NCI-H1930 (cell line): Measurements from ENCODE around the gene MYO3B.
"Not testable (repeated sequence)": the region's sequence is repeated elsewhere in the genome, so short reads cannot be mapped to it uniquely, and the experiment has no call there.

Experiments
- DNase-seq, 2 experiments: peaks; one replicate each; lab custom pipeline; 2025; lab: John Stamatoyannopoulos, UW

The MYO3B gene

DNA sequence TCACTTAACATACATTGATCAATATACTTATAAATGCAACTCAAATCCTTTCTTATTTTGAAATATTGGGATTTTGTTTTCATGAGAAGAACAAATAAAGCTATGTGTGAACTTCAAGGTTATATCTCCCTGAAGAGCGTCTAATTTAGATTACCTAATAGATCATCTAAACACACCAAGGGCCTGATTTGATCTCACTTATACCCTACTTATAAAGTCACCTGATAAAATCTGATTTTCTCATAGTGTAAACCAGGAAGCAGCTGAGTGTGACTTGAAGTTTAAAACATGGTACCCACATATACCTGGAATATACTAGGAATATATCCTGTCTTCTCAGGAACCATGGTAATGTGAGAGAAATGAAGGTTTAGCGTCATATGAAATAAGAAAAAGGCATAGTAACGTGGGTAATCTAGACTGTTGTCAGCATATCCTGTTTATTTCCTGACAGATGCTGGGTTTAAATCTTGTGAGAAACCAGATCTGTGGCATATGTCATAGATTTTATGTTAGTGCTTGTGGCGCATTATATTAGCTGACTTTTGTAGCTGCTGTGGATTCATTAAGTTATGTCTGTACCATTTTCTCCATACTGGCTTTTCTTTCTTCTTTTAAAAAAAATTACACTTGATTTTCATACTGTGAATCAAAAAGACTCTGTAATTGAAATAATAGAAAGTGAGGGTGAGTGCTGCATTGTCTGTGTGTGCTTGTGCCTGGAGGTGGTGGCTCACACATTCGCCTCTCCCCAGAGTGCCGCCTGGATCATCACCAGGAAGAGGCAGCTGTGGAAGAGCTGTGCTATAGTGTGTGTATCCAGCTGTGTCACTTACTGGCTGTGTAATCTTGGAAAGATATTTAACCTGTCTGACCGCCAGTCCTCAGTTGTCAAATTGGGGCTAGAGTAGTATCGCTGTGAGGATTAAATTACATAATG is 164.0 kb downstream of the MYO3B start:
- peak; percentile 47 to 61 for DNase-seq

DNA sequence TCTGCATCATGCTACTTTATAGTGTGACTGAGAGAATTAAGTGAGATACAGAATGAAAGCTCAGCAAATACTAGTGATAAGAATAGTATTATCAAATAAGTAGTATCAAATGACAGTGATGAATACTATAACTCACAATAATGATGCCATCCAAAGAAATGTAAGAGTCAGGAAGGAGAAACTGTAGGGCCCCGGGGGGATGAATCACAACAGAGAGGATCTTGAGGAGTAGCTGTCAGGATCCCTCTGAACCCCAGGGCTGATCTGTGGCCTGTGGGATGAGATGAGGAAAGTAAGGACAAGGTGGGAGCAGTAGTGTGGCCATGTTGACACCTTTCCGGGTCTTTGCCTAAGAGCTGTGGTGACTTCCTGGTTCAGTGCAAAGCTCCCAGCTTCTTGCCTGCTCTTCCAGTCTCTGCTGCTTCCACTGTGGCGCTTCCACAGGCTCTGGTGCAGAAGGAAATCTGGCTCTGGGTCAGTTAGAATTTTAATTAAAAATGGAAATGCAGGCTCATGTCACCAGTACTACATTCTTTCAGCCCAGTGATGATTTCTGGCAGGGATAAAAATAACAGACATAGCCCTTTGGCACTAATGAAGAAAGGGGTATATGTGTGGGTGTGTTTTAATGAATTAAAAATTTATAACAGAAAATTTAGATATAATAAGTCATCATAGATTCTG is 166.9 kb downstream of the MYO3B start:
- DNase-seq: no peak

DNA sequence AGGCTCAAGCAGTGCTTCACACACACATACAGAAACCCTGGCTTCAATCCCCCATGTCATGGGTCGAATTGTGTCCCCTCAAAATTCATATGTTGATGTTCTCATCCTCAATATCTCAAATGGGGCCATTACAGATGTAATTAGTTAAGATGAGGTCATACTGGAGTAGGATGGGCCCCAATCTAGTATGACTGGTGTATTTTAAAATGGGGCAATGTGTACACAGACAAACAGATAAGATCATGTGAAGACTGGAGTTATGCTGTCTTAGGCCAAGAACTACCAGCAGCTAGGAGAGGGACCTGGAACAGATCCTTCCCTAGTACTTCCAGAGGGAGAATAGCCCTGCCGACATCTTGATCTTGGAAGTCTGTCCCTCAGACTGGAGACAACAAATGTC is 167.7 kb downstream of the MYO3B start:
- no peak for DNase-seq

DNA sequence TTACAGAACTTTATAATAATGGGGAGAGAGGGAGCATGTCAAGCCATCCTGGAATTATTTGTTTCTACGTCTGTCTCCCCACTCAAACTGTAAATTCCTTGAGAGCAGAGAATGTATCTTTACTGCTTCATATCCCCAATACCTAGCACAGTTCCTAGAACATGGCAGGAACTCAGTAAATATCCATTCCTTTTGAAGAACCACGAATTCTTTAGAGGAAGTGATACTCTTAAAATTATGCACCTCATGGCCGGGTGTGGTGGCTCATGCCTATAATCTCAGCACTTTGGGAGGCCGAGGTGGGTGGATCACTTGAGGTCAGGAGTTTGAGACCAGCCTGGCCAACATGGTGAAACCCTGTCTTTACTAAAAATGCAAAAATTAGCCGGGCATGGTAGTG is 171.3 kb downstream of the MYO3B start:
- not testable (repeated sequence) for DNase-seq

DNA sequence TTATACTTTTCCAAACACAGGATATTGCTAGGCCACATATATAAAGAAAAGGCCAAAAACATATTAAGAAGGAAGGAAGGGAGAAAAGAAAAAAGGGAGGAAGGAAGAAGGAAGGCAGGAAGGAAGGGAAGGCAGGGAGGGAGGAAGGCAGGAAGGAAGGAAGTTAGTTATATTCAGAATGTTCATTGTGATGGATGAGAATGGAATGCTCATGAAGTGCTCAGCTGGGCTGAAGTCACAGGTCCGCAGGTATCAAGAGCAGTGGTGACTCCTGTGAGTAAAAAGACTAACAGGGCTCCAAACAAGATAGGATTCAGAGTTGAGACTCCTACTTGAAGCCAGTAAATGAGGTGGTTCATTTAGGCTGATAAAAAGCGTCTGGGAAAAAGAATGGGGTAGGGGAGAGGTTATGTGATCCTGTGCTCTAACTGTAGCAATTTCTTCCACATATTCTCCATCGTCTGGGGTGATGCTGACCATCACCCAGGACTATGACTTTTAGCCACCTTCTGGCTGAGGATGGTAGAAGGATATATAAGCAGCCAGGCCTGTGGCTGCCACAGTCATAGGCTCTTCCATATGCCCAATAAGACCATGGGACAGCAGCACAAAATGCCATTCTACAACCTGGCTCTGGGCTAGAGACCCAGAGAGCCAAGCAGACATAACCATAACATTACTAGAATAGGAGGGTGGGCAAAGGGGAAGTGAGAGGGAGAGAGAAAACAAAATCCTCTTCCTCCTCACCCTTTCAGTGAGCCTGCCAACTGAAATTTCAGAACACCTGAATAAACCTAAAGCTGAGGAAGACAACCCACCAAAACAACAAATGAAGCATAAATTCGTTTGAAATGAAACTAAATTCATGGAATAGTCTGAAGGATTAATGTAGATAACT is 173.2 kb downstream of the MYO3B start:
- no peak for DNase-seq

DNA sequence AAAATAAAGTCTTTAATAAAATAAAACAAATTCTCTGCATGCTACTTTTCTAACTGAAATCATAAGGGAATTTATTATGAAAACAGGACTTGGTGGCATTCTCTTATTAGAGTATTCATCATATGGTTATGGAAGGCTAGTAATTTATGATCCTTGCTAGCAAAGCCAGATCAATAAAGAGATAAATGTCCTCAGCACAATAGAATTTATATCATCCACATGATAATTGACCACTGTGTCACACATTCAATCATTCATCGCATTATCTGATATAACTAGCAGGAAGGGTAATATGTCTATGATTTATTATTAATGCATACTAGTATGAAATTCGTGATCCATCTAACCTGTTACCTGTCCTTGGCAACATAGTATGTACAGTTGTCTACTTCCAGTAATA is 175.8 kb downstream of the MYO3B start:
- no peak for DNase-seq

DNA sequence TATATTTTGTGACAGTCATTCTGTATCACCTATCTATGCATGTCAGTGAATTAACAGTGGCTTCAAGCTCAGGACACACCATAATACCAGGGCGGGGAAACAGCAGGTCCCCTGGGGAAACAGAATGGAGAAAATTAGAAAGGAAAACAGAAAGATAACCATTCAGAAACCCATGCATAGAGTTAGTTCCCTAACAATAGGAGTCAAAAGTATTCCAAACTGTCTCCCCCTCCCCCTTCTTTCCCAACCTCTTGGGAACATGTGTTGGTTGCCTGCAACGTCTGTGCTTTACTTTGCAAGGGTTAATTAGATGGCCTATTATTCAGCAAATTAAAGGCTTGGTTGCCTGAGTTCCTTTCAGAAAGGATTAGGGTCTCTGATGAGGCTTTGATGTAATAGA is 176.4 kb downstream of the MYO3B start:
- DNase-seq: peak; percentile 94 to 97

DNA sequence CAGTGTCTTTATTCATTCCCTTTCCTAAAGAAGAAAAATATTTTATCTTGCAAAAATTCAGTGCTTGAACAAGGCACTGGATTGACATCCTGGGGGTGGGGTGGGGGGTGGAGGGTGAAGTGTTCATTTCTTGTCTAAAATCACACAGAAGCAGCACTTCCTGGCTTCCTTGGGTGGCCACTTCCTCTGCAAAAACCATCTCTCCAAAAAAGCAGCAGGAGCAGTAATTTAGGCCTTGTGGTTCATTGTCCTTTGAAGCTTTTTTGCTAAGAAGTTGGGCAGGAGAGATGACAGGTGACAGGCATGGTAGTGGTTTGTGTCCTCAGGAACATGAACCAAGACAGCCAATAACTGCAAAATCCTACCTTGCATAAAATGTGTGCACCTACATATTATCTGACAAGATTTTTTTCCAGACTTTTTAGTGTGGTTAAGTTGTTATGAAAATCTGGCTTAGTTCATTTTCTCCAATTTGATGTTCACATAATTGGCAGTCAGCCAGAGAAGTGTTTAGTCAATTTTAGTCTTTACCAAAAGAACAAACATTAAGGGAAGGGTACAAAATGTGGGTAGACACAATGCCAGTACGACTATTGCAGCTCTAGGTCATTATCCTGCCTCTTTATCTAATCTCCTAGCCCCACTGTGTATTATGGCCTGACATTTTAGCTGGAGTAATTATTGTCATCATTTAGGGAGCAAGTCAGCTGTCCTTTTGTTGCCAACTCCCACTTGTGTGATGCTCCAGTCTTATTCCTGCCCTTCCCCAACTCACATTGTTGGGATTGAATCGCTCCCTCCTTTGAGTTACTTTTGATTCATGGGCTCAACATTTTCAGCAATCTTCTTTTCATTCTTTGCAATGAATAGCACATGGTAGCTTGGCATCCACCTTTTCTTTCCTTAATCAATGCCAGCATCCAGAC is 177.2 kb downstream of the MYO3B start:
- DNase-seq: peak; percentile 95

DNA sequence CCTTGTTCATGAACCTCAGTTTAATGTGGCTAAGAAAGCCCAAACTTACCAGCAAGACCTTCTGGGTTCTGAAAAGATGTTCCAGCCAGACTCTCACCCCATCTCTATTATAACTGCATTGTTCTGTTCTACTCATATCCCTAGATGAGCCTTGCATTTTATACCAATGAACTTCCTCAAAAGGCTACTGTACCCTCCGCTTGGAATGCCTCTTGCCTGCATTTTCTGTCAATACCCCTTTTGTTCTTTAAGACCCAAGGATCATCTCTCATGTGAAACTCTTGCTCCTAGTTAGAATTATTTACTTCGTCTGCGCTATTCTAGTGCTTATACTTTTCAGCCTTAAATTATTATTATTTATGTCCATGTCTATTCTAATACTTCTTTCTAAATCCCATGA is 181.5 kb downstream of the MYO3B start:
- no peak for DNase-seq

DNA sequence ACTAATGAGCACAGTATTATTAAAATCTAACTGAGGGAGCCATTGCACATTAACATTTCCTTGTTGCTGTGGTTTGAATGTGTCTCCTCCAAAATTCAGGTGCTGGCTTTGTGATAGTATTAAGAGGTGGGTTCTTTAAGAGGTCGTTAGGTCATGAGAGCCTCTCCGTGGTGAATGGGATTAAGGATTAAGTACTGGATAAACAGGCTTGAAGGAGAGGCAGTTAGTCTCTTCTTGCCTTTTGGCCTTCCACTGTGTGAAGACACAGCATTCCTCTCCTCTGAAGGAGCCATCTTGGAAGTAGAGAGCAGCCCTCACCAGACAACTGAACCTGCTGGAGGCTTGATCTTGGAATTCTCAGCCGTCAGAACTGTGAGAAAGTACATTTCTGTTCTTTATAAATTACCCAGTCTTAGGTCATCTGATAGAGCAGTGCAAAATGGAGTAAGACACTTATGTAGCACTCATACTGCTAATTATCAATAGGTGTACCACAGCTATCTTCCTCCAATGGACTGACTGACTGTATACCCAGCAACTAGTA is 182.7 kb downstream of the MYO3B start:
- DNase-seq: no peak

DNA sequence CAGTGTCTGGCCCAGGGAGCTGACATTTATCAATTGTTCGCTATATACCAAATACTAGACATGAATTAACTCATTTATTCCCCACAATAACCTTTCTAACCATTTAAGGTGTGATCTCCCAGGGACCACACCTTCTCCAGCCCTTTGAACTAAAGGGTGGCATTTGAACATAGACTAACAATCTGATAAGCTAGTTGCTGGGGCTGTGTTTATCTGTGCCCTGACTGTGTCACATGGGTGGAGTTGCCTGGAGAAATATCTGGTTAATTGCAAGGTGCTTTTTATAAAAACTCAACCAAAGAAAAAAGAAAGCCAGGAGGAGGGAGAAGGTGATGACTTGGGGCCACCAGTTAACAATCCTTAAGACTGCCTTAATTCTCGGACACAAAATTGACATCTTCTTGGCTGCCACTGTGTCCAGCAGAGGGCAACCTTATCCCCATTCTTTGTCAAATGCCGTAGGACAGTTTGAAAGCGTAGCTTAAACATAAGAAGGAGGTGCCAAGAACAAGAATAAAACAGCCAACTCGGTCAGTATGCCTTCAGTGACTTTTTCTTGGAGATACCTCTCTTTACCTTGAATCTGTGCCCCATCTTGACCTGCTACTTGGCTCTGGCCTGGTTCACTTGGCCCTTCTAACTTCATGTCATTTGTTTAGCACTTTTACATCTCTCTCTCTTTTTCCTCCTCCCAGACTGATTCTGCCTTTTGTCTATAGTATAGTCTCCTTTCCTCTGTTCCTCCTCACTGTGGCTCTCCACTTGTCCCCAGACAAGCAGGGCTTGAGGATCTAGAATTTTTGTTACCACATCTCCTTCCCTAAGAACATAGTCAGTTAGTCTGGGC is 183.4 kb downstream of the MYO3B start:
- peak; percentile 44 to 71 for DNase-seq

DNA sequence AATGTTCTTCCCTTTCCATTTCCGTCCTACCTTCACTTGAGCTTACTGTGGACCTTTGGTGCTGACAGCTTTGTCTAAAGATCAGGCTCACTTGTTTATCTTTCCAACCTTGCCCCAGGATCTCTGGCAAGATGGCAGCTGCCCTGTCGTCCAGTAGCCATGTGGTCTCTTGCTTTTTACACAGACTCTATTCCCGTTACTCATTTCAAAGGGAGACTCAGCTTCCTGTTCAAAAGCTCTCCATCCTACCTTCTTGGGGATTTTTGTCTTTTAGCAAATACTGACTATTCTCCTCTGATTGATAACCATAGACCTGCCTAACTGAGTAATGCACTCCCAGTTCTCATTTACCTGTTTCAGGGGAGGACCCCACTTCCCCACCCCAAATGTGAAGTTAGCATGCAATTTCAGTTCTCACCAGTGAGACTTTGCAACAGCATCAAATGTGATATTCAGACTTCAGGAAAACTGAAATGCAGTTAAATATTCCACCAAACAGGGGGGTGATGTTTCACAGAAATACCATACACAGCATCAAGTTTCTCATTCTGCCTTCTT is 184.4 kb downstream of the MYO3B start:
- no peak for DNase-seq

DNA sequence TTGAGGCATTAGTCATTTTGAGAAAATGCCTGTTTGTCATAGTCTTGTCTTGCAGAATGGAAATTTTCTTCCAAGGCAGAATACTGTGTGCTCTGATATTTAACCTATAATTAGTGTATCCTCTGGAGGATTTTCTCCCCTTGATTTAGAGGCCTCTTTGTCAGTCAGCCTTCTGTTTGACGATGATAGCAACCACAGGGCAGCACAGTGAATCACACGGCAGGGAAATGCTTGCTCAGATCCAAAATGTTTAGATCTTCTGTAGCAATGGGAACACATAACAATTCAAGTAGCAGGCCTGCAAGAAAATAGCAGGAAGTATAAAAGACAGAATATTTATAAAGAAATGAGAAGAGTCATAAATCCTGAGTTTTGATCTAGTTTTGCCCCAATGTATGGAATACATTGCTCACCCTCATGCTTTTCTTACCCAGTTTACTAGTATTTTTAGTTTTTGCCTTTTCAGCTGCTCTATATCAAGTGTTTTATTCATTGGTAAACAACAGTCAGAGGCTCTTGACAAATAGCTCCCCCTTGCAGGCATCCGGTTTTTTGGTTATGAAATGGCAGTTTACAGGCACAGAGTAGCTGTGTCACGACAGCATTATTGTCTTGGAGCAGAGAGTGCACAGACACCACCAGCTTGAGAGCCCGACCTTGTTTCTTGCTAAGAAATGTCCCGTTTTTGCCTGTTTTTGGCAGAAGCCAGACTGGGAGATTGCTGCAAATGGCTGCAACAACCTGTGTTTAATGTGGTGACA is 185.1 kb downstream of the MYO3B start:
- peak; percentile 80 to 83 for DNase-seq

DNA sequence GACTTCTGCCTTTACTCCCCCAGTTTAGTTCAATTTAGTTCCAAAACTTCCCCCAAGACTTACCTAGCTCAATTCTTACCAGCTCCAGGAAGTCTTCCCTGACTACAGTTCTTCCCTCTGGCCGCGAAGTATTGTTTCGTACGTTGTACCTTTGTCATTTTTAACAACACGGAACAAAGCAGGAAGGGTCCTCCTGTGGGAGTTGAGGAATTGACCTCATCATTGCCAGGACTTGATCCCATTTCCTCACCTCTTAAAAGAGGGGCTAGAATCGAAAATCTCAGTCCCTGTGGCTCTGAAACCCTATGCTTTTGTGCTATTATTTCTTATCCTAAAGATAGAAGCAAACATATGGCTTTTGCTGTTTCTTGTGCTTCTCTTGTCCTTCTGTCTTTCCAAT is 187.1 kb downstream of the MYO3B start:
- DNase-seq: no peak

DNA sequence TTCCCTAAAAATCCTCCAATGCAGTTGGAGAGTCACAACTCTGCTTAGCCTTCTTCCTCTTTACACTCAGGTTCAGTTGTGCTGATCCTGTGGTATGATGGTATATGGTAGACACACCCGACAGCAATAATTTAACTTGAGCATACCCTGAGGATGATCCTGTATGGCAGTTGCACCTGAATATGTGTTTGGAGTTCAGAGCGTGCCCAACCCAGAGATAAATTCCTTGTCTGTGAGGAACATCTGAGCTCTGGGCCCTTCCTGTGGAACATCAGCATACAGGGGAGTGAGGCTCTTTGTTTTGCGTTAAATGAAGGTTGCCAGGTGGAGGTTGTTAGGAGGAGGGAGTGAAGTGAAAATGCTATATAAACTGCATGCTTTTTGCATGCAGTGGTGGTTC is 187.7 kb downstream of the MYO3B start:
- no peak for DNase-seq

DNA sequence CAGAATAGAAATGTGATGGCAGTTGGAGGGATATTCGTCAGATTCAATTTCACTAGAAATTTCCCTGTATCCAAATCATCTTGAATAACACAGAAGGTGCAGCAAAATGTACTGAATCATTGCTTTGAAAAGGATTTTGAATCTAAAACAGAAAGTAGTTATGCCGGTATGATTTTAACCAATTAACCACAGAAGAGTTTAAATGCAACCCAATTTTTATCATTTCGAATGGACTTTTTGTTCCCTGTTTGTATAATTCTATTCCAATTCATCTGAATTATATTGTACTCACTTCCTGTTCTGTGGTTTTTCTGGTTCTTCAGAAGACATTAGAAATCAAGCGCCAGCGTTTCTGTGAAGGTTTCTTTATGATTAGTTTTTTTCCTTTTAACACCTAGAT is 190.4 kb downstream of the MYO3B start:
- no peak for DNase-seq

DNA sequence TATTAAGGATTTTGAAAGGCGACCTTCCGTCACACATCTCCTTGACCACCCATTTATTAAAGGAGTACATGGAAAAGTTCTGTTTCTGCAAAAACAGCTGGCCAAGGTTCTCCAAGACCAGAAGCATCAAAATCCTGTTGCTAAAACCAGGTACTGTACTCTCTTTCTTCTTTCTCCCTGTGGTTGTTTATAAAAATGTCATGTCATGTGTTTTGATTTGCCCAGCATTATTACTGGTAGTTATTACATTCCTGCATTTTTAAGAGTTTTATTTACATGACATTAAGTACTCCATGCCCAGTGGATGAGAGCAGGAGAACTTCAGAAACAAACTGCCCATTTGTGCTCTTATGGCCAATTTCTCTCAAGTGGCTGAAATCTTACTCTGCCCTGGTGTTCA is 191.3 kb downstream of the MYO3B start:
- DNase-seq: no peak

DNA sequence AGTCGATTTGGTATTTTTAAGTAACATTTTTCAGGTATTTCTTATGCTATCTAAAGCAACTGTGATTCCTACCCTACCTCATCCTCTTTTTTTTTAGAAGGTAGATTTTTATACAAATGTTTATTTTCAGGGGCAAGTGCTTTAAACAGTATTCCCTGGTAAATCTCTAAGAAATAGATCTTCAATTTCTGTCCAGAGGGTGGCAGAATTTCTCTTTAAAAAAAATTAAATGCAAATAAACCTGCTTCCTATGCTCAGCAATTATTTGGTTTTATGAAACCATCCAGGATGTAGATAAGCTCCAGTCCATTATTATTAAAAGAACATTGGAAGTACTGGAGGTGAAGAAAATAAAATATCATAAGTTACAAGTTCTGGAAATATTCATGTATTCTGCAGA is 191.9 kb downstream of the MYO3B start:
- peak; percentile 21 to 59 for DNase-seq
